ENCODE results near the gene PITPNM3. TPM values are rescaled to one million over a fixed set of nuclear protein-coding genes. Genes with fewer than 3 reads are reported as not detected.

Gene PITPNM3
- total RNA-seq, 1 donor from 2014 or later: 2.8 TPM

- DNase-seq (ENCODE audit: low spot score, unreplicated experiment): no peak
- H3K27ac Mint-ChIP-seq: no peak overlapping the region
- no peaks in the 10 kb centered on the region for H3K4me1 Mint-ChIP-seq (ENCODE audit: low read depth)
- H3K27me3 Mint-ChIP-seq: peaks cover 5% of the 10 kb centered on the region
- no peak overlapping the region for H3K4me3 Mint-ChIP-seq (ENCODE audit: low read depth)
- no peaks in the 10 kb centered on the region for H3K9me3 Mint-ChIP-seq (ENCODE audit: low read depth)
- no peaks in the 10 kb centered on the region for H3K36me3 Mint-ChIP-seq (ENCODE audit: insufficient read depth)
- TF ChIP-seq, protein P1, sequence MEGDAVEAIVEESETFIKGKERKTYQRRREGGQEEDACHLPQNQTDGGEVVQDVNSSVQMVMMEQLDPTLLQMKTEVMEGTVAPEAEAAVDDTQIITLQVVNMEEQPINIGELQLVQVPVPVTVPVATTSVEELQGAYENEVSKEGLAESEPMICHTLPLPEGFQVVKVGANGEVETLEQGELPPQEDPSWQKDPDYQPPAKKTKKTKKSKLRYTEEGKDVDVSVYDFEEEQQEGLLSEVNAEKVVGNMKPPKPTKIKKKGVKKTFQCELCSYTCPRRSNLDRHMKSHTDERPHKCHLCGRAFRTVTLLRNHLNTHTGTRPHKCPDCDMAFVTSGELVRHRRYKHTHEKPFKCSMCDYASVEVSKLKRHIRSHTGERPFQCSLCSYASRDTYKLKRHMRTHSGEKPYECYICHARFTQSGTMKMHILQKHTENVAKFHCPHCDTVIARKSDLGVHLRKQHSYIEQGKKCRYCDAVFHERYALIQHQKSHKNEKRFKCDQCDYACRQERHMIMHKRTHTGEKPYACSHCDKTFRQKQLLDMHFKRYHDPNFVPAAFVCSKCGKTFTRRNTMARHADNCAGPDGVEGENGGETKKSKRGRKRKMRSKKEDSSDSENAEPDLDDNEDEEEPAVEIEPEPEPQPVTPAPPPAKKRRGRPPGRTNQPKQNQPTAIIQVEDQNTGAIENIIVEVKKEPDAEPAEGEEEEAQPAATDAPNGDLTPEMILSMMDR (IDR thresholded peaks at IDR 0.05; ENCODE audit: unreplicated experiment): no peak
Measured at GRCh38 chr17:6408276-6408675, 148.1 kb downstream of the PITPNM3 start.

GRCh38 chr17:6402258-6402657 lies 154.1 kb downstream of the PITPNM3 start:
- Mint-ChIP-seq H3K27ac (no peak overlapping the region), H3K4me3 (ENCODE audit: low read depth) (no peak overlapping the region), H3K27me3 (peaks cover 11% of the 10 kb centered on the region), H3K36me3 (ENCODE audit: insufficient read depth) (no peaks in the 10 kb centered on the region), H3K4me1 (ENCODE audit: low read depth) (no peaks in the 10 kb centered on the region), H3K9me3 (ENCODE audit: low read depth) (peaks cover 8% of the 10 kb centered on the region)
- no peak for DNase-seq (ENCODE audit: low spot score, unreplicated experiment)
- TF ChIP-seq, protein P1 (IDR thresholded peaks at IDR 0.05; ENCODE audit: unreplicated experiment): no peak

Other genes starting within 250 kb of the PITPNM3 start
- gene AIPL1, start 121.4 kb downstream of the PITPNM3 start, total RNA-seq: not detected in 2 replicates
- 13.8 and 15.4 TPM in 2 replicates for gene PIMREG, start 112.1 kb downstream of the PITPNM3 start, total RNA-seq
- 55.9 and 58.2 TPM in 2 replicates for gene KIAA0753, start 84.2 kb upstream of the PITPNM3 start, total RNA-seq
- 104 and 105 TPM in 2 replicates for gene TXNDC17, start 84.5 kb upstream of the PITPNM3 start, total RNA-seq
- gene MED31, start 95.0 kb upstream of the PITPNM3 start, total RNA-seq: 17.8 and 18.2 TPM in 2 replicates
- gene C17orf100, start 95.2 kb upstream of the PITPNM3 start, total RNA-seq: 6.1 TPM in 2 replicates
- gene SLC13A5, start 156.8 kb upstream of the PITPNM3 start, total RNA-seq: 0.93 and 1.1 TPM in 2 replicates
- not detected in 2 replicates for gene XAF1, start 199.5 kb upstream of the PITPNM3 start, total RNA-seq
- not detected in 2 replicates for gene FBXO39, start 219.7 kb upstream of the PITPNM3 start, total RNA-seq